Measurements from ENCODE around the gene FHOD1. TPM values are rescaled to one million over a fixed set of nuclear protein-coding genes. Genes with fewer than 3 reads are reported as not detected.
A peak's percentile ranks its signal among the peaks of the same experiment; 100 is the strongest.

FHOD1 gene
- total and polyA plus RNA-seq, 2 of the 13 experiments (the other 11 are each of a cell fraction or from before 2014, with no cell fraction given), result 20.0 to 20.8 TPM

GRCh38 chr16:67270931-67271338 lies 23.7 kb upstream of the FHOD1 start (continued):
- TF ChIP-seq, protein P1, sequence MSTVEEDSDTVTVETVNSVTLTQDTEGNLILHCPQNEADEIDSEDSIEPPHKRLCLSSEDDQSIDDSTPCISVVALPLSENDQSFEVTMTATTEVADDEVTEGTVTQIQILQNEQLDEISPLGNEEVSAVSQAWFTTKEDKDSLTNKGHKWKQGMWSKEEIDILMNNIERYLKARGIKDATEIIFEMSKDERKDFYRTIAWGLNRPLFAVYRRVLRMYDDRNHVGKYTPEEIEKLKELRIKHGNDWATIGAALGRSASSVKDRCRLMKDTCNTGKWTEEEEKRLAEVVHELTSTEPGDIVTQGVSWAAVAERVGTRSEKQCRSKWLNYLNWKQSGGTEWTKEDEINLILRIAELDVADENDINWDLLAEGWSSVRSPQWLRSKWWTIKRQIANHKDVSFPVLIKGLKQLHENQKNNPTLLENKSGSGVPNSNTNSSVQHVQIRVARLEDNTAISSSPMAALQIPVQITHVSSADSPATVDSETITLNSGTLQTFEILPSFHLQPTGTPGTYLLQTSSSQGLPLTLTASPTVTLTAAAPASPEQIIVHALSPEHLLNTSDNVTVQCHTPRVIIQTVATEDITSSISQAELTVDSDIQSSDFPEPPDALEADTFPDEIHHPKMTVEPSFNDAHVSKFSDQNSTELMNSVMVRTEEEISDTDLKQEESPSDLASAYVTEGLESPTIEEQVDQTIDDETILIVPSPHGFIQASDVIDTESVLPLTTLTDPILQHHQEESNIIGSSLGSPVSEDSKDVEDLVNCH (CRISPR knock-in tag; IDR thresholded peaks at IDR 0.05), result no peak
- TF ChIP-seq SNAPC2 (CRISPR knock-in tag; IDR thresholded peaks at IDR 0.05) (no peak), SIN3A (IDR thresholded peaks at IDR 0.05; ENCODE audit: borderline replicate concordance, low read depth, low read length) (no peak), ARID5B (CRISPR knock-in tag; IDR thresholded peaks at IDR 0.05) (no peak), SIN3B (IDR thresholded peaks at IDR 0.05; ENCODE audit: low read length) (no peak), ZNF773 (CRISPR knock-in tag; IDR thresholded peaks at IDR 0.05; ENCODE audit: borderline replicate concordance) (no peak), AGO1 (IDR thresholded peaks at IDR 0.05; ENCODE audit: low read depth, low read length, poor library complexity, severe bottlenecking) (peak; percentile 83), NFIB (CRISPR knock-in tag; IDR thresholded peaks at IDR 0.05; ENCODE audit: borderline replicate concordance) (no peak), ZFX (CRISPR knock-in tag; IDR thresholded peaks at IDR 0.05; ENCODE audit: low read depth) (no peak), ZNF20 (CRISPR knock-in tag; IDR thresholded peaks at IDR 0.05) (no peak), NR3C1 (CRISPR knock-in tag; IDR thresholded peaks at IDR 0.05) (no peak), HOXD1 (CRISPR knock-in tag; IDR thresholded peaks at IDR 0.05) (no peak), ZNF160 (CRISPR knock-in tag; IDR thresholded peaks at IDR 0.05) (no peak), SRSF4 (IDR thresholded peaks at IDR 0.05; ENCODE audit: low read depth, low read length, poor library complexity, severe bottlenecking) (no peak), ELF4 (CRISPR knock-in tag; IDR thresholded peaks at IDR 0.05; ENCODE audit: borderline replicate concordance) (no peak), GPN1 (CRISPR knock-in tag; IDR thresholded peaks at IDR 0.05; ENCODE audit: borderline replicate concordance) (no peak), PHB2 (IDR thresholded peaks at IDR 0.05; ENCODE audit: partially characterized antibody) (no peak), SRY (CRISPR knock-in tag; IDR thresholded peaks at IDR 0.05) (no peak), ZNF766 (CRISPR knock-in tag; IDR thresholded peaks at IDR 0.05; ENCODE audit: borderline replicate concordance) (no peak), RNF219 (CRISPR knock-in tag; IDR thresholded peaks at IDR 0.05) (no peak)
- TF ChIP-seq, protein P2, sequence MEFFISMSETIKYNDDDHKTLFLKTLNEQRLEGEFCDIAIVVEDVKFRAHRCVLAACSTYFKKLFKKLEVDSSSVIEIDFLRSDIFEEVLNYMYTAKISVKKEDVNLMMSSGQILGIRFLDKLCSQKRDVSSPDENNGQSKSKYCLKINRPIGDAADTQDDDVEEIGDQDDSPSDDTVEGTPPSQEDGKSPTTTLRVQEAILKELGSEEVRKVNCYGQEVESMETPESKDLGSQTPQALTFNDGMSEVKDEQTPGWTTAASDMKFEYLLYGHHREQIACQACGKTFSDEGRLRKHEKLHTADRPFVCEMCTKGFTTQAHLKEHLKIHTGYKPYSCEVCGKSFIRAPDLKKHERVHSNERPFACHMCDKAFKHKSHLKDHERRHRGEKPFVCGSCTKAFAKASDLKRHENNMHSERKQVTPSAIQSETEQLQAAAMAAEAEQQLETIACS (CRISPR knock-in tag; IDR thresholded peaks at IDR 0.05), result no peak
- TF ChIP-seq, protein P3, sequence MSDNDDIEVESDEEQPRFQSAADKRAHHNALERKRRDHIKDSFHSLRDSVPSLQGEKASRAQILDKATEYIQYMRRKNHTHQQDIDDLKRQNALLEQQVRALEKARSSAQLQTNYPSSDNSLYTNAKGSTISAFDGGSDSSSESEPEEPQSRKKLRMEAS (IDR thresholded peaks at IDR 0.05), result no peak
